ENCODE results near the gene TBCE.
"Not testable (repeated sequence)": the region's sequence is repeated elsewhere in the genome, so short reads cannot be mapped to it uniquely, and the experiment has no call there.

Gene TBCE

GRCh38 chr1:235357485-235358373 lies 9.5 kb upstream of the TBCE start:
- no peak for DNase-seq

DNA sequence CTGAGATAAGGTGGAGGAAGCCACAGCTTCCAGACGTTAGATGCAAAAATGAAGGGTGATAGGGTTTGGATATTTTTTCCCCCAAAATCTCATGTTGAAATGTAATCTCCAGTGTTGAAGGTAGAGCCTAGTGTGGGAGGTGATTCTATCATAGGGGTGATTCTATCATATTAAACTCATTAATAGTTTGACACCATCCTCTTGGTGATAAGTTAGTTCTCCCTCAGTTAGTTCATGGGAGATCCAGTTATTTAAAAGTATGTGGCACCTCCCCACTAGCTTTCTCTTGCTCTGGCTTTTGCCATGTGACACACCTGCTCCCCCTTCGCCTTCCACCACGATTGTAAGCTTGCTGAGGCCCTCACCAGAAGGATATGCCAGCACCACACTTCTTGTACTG lies 8.3 kb upstream of the TBCE start:
- no peak for DNase-seq

DNA sequence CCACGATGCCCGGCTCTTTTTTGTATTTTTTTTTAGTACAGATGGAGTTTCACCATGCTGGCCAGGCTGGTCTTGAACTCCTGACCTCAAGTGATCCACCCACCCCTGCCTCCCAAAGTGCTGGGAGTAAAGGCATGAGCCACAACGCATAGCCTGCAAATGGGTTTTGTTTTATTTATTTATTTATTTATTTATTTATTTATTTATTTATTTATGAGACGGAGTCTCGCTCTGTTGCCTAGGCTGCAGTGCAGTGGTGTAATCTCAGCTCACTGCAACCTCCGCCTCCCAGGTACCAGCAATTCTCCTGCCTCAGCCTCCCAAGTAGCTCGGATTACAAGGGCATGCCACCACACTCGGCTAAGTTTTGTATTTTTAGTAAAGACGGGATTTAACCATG lies 3.0 kb upstream of the TBCE start:
- DNase-seq: not testable (repeated sequence)

GRCh38 chr1:235366286-235366685 lies 941 bp upstream of the TBCE start:
- peak; percentile 34 for DNase-seq

- no peak for DNase-seq
Observed at GRCh38 chr1:235368428-235368827, 1.2 kb downstream of the TBCE start.

GRCh38 chr1:235369802-235370201 lies 2.6 kb downstream of the TBCE start:
- no peak for DNase-seq

GRCh38 chr1:235375919-235376605 lies 8.8 kb downstream of the TBCE start:
- DNase-seq: no peak

- not testable (repeated sequence) for DNase-seq
Observed at GRCh38 chr1:235378134-235378735, 11.0 kb downstream of the TBCE start.

GRCh38 chr1:235381955-235382739 lies 14.9 kb downstream of the TBCE start:
- DNase-seq: not testable (repeated sequence)

DNA sequence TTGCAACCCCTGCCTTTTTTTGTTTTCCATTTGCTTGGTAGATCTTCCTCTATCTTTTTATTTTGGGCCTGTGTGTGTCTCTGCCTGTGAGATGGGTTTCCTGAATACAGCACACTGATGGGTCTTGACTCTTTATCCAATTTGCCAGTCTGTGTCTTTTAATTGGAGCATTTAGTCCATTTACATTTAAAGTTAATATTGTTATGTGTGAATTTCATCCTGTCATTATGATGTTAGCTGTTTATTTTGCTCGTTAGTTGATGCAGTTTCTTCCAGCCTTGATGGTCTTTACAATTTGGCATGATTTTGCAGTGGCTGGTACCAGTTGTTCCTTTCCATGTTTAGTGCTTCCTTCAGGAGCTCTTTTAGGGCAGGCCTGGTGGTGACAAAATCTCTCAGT lies 18.4 kb downstream of the TBCE start:
- not testable (repeated sequence) for DNase-seq

DNA sequence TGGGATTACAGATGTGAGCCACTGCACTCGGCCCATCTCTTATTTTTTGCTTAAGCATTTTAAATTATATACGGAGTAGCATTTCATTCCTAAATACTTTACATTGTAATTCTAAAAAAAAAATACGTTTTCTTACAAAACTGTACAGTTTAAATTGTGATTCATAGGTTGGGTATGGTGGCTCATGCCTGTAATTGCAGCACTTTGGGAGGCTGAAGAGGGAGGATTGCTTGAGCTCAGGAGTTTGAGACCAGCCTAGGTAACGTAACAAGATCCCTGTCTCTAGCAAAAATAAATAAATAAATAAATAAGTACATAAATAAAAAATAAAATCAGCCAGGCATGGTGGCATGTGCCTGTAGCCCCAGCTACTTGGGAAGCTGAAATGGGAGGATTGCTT lies 24.6 kb downstream of the TBCE start:
- no peak for DNase-seq

GRCh38 chr1:235397733-235398132 lies 30.5 kb downstream of the TBCE start:
- DNase-seq: no peak

DNA sequence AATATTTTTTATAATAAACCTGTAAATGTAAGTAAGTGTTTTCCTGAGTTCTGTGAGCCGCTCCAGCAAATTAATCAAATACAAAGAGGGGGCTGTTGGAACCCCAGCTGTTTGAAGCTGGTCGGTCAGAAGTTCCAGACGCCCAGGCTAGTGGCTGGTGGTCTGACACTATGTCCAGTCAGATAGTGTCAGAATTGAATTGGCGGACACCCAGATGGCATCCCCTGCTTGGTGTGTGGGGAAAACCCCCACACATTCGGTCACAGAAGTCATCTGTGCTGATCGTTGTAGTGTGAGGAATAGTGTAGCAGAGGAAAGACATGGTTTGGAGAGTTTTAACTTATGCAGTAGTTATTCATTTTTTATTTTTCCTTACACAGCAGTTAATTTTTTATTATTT lies 32.4 kb downstream of the TBCE start:
- no peak for DNase-seq

- DNase-seq: no peak
Observed at GRCh38 chr1:235401251-235401650, 34.0 kb downstream of the TBCE start.

DNA sequence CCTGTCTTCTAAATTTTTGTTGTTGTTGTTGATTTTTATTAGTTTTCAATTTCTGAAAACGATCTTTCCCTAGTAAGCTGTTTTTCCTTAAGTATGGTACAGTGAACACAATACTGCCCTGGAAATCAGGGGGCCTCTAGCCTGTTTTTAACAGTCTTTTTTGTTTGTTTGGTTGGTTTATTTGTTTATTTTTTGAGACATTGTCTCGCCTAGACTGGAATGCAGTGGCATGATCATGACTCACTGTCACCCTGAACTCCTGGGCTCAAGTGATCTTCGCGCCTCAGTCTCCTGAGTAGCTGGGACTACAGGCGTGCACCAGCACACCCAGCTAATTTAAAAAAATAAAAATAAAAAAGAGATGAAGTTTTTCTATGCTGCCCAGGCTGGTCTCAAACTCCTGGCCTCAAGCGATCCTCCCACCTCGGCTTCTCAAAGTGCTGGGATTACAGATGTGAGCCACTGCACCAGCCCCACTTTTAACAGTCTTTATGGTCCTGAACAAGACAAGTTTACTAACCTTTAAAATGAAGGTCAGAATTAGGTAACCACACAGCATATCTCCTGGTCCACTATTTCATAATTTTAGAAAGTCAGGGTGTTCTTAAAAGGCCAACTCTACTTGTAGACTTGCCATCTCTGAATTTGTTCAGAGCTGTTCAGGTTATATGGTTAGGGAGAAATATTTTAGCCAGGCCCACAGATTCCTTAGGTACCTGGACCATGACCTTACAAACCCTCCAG lies 35.4 kb downstream of the TBCE start:
- DNase-seq: no peak

- DNase-seq: no peak
Observed at GRCh38 chr1:235403593-235403992, 36.4 kb downstream of the TBCE start.

- DNase-seq: no peak
Observed at GRCh38 chr1:235404190-235404589, 37.0 kb downstream of the TBCE start.

GRCh38 chr1:235407419-235407818 lies 40.2 kb downstream of the TBCE start:
- no peak for DNase-seq

DNA sequence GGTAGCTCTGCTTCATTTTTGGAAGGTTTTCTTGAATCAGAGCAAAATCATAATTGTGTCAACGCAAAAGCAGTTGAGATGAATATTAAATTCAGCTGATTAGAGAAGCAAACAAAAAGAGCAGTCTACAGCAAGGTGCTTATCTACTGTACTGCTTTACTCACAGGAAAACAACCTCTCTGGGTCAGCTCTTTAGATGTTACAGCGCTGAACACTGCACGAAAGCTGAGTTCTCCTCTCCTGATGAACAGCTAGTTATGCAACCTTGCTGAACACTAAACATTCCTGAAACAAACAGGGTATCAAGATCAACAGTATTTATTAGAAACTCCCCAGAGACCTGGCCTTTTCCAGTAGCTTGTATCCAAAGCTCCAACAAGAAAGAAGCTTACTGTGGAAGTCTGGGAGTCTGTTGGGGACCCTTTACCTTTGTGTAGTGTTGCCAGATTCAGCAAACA lies 41.3 kb downstream of the TBCE start:
- DNase-seq: no peak

- DNase-seq: no peak
Observed at GRCh38 chr1:235409042-235409820, 42.0 kb downstream of the TBCE start.

- no peak for DNase-seq
Observed at GRCh38 chr1:235410467-235410866, 43.2 kb downstream of the TBCE start.

All from activated CD4-positive, CD25-positive, alpha-beta regulatory T cell treated with anti-CD3 and anti-CD28 coated beads, Interleukin-2, amount 50 U/mL, for 72 hours (primary cell).